ENCODE results near the gene PIK3CD.

GRCh38 chr1:9733160-9733789 lies 81.7 kb downstream of the PIK3CD start:
- TF ChIP-seq CBX5 (IDR thresholded peaks at IDR 0.05; ENCODE audit: low read depth) (no peak), CTCF (IDR thresholded peaks at IDR 0.05 in 2 of 3, conservative IDR thresholded peaks at IDR 0.05 in 1 of 3; ENCODE audit: control insufficient read depth in 2 of 3, extremely low read depth in 1 of 3, insufficient read depth in 1 of 3, low read depth in 3 of 3, low read length in 3 of 3) (no peak), FOXM1 (IDR thresholded peaks at IDR 0.05; ENCODE audit: low read depth, low read length) (no peak), SIN3A (IDR thresholded peaks at IDR 0.05; ENCODE audit: low read depth, low read length) (no peak), ZNF24 (IDR thresholded peaks at IDR 0.05) (no peak), FOXK2 (IDR thresholded peaks at IDR 0.05) (no peak)
